H9 (cell line): Measurements from ENCODE around the gene MCFD2. TPM values are rescaled to one million over a fixed set of nuclear protein-coding genes. Genes with fewer than 3 reads are reported as not detected.

Experiments used
- DNase-seq: peaks from one replicate; pipeline ENCODE4 v3.0.0-alpha.2; 2017
- H2AFZ ChIP-seq: one replicate; pipeline ENCODE4 v1.6.1; 2013; ENCODE audit warnings: mild to moderate bottlenecking, low read length, control low read depth, moderate library complexity
- H2AK5ac ChIP-seq: 2 replicates; pipeline ENCODE4 v1.6.1; 2013; ENCODE audit warnings: low read length, control low read depth, mixed read lengths; ENCODE audit not compliant: insufficient read length
- H2BK120ac ChIP-seq: one replicate; pipeline ENCODE4 v1.6.1; 2013; ENCODE audit warnings: low read depth, mild to moderate bottlenecking, low read length, control low read depth, inconsistent platforms; ENCODE audit not compliant: poor library complexity, severe bottlenecking
- H2BK12ac ChIP-seq: 2 replicates; pipeline ENCODE4 v1.6.1; 2013; ENCODE audit warnings: low read length, control low read depth, mixed read lengths, low read depth; ENCODE audit not compliant: insufficient read length
- H2BK15ac ChIP-seq: 2 replicates; pipeline ENCODE4 v1.6.1; 2013; ENCODE audit warnings: low read depth, low read length, control low read depth
- H2BK20ac ChIP-seq: one replicate; pipeline ENCODE4 v1.6.1; 2013; ENCODE audit warnings: low read depth, mild to moderate bottlenecking, low read length, control low read depth, inconsistent platforms; ENCODE audit not compliant: poor library complexity, severe bottlenecking
- H2BK5ac ChIP-seq: 2 replicates; pipeline ENCODE4 v1.6.1; 2013; ENCODE audit warnings: low read length, control low read depth, mixed read lengths; ENCODE audit not compliant: insufficient read length
- H3K14ac ChIP-seq: 2 replicates; pipeline ENCODE4 v1.6.1; 2013; ENCODE audit warnings: low read length, control low read depth; ENCODE audit not compliant: insufficient read depth
- H3K18ac ChIP-seq: 2 replicates; pipeline ENCODE4 v1.6.1; 2013; ENCODE audit warnings: low read depth, mild to moderate bottlenecking, mixed read lengths, low read length, control low read depth; ENCODE audit not compliant: insufficient read length
- H3K23ac ChIP-seq: 2 replicates; pipeline ENCODE4 v1.6.1; 2013; ENCODE audit warnings: low read length, control low read depth, mixed read lengths, low read depth; ENCODE audit not compliant: insufficient read length
- H3K23me2 ChIP-seq: 2 replicates; pipeline ENCODE4 v1.6.1; 2013; ENCODE audit warnings: low read depth, mild to moderate bottlenecking, mixed read lengths, low read length, control low read depth; ENCODE audit not compliant: insufficient read length, poor library complexity, severe bottlenecking
- H3K27ac ChIP-seq: 2 replicates; pipeline ENCODE4 v1.5.1; 2013; ENCODE audit warnings: low read length, control low read depth, mixed read lengths, low read depth; ENCODE audit not compliant: insufficient read length
- H3K27me3 ChIP-seq: 2 replicates; pipeline ENCODE4 v1.6.1; 2013; ENCODE audit warnings: low read length, control low read depth, inconsistent platforms; ENCODE audit not compliant: insufficient read depth
- H3K4ac ChIP-seq: 2 replicates; pipeline ENCODE4 v1.6.1; 2013; ENCODE audit warnings: low read depth, mild to moderate bottlenecking, control low read depth, inconsistent platforms, low read length, moderate library complexity
- H3K4me1 ChIP-seq: 2 replicates; pipeline ENCODE4 v1.6.1; 2013; ENCODE audit warnings: low read length, control low read depth, inconsistent platforms; ENCODE audit not compliant: insufficient read depth
- H3K4me2 ChIP-seq: 2 replicates; pipeline ENCODE4 v1.6.1; 2013; ENCODE audit warnings: low read length, control low read depth, mixed read lengths; ENCODE audit not compliant: insufficient read length, insufficient read depth
- H3K56ac ChIP-seq: 2 replicates; pipeline ENCODE4 v1.6.1; 2013; ENCODE audit warnings: low read depth, mild to moderate bottlenecking, mixed read lengths, low read length, control low read depth; ENCODE audit not compliant: insufficient read length
- H3K79me1 ChIP-seq: 2 replicates; pipeline ENCODE4 v1.6.1; 2013; ENCODE audit warnings: low read depth, mild to moderate bottlenecking, moderate library complexity, low read length, control low read depth, inconsistent platforms; ENCODE audit not compliant: insufficient read depth, poor library complexity, severe bottlenecking
- H3K79me2 ChIP-seq: 2 replicates; pipeline ENCODE4 v1.6.1; 2013; ENCODE audit warnings: low read length, control low read depth, inconsistent platforms; ENCODE audit not compliant: insufficient read depth
- H3K9ac ChIP-seq: 2 replicates; pipeline ENCODE4 v1.6.1; 2013; ENCODE audit warnings: low read length, control low read depth, mixed read lengths; ENCODE audit not compliant: insufficient read length; ENCODE audit errors: extremely low read depth
- H3K9me3 ChIP-seq: one replicate; pipeline ENCODE4 v1.6.1; 2013; ENCODE audit warnings: low read depth, low read length, inconsistent platforms; ENCODE audit not compliant: control insufficient read depth
- H3T11ph ChIP-seq: one replicate; pipeline ENCODE4 v1.6.1; 2013; ENCODE audit warnings: mild to moderate bottlenecking, low read length, control low read depth, inconsistent platforms
- H4K20me1 ChIP-seq: one replicate; pipeline ENCODE4 v1.6.1; 2013; ENCODE audit not compliant: control insufficient read depth, insufficient read length, insufficient read depth
- H4K5ac ChIP-seq: 2 replicates; pipeline ENCODE4 v1.6.1; 2013; ENCODE audit warnings: low read depth, mild to moderate bottlenecking, mixed read lengths, low read length, control low read depth; ENCODE audit not compliant: insufficient read length
- H4K8ac ChIP-seq: replicated peaks from 2 replicates; pipeline ENCODE4 v1.6.1; 2013; ENCODE audit warnings: low read length, control low read depth, mixed read lengths, low read depth; ENCODE audit not compliant: insufficient read length
- H4K91ac ChIP-seq: 2 replicates; pipeline ENCODE4 v1.6.1; 2013; ENCODE audit warnings: low read depth, mild to moderate bottlenecking, moderate library complexity, mixed read lengths, low read length, control low read depth; ENCODE audit not compliant: insufficient read length
- H3K27ac Mint-ChIP-seq, 3 experiments: 2 replicates in 2 of 3; 3 replicates in 1 of 3; pipeline ENCODE4 v1.8.0; 2020 to 2021; ENCODE audit warnings: mixed read lengths in 3 of 3, mild to moderate bottlenecking in 1 of 3, moderate library complexity in 1 of 3
- H3K27me3 Mint-ChIP-seq: 2 replicates; pipeline ENCODE4 v1.8.0; 2021; ENCODE audit warnings: low read depth, mild to moderate bottlenecking, moderate library complexity, mixed read lengths
- H3K36me3 Mint-ChIP-seq, 3 experiments: 2 replicates in 2 of 3; 3 replicates in 1 of 3; pipeline ENCODE4 v1.8.0; 2020 to 2021; ENCODE audit warnings: low read depth in 3 of 3, mixed read lengths in 3 of 3; ENCODE audit not compliant: insufficient read depth in 1 of 3
- H3K4me1 Mint-ChIP-seq, 2 experiments: 2 replicates each; pipeline ENCODE4 v1.8.0; 2020; ENCODE audit warnings: mixed read lengths in 2 of 2
- H3K4me3 Mint-ChIP-seq, 2 experiments: 2 replicates in 1 of 2; 3 replicates in 1 of 2; pipeline ENCODE4 v1.8.0; 2020 to 2021; ENCODE audit warnings: mild to moderate bottlenecking in 2 of 2, mixed read lengths in 2 of 2, moderate library complexity in 1 of 2
- H3K9me3 Mint-ChIP-seq, 2 experiments: 2 replicates in 1 of 2; 3 replicates in 1 of 2; pipeline ENCODE4 v1.8.0; 2020; ENCODE audit warnings: mild to moderate bottlenecking in 2 of 2, mixed read lengths in 2 of 2, moderate library complexity in 1 of 2
- WGBS: extraction: QIAGEN DNeasy Blood & Tissue Kit; methylation state at CpG from one replicate; pipeline ENCODE4 v1.1.7; 2013; ENCODE audit warnings: missing lambda C conversion rate, low lambda C conversion rate, mixed read lengths; ENCODE audit not compliant: insufficient read length; ENCODE audit errors: extremely low coverage; 5-methylcytosine and 5-hydroxymethylcytosine counted together
- total RNA-seq: library from RNA; stranded (reverse); gene quantifications from 2 replicates; pipeline ENCODE4 v1.2.1, GENCODE V29; 2021
- TF ChIP-seq, protein P1 (sequence below): fragments of 200-600 bp; sonication (generic); conservative IDR thresholded peaks from 3 replicates; pipeline ENCODE4 v1.8.0; 2021; ENCODE audit warnings: antibody characterized with exemption, mild to moderate bottlenecking

MCFD2 gene
- total RNA-seq, 1 experiment from 2014 or later = 64.6 TPM

DNA sequence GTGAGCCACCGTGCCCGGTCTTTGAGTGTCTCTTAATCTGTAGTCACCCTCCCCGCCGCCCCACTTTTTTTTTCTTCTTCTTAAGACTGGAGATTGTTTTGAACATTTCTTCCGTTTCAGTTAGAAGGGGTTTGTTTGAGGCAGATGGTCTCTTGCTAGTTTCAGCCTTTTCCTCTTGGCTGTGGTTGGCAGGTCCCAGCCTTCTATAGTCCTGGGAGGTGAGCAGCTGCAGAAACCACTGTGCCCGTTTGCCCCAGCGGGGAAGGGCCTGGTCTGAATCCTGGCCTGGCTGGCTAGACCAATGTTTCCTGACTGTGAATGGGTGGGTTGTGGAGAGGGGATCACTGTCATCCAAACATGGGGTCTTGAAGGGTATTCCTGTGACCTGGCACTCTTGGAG lies 30.1 kb upstream of the MCFD2 start:
- Histone ChIP-seq H2BK120ac (no peak overlapping the region), H2AFZ (no peak overlapping the region), H3K79me1 (no peaks in the 10 kb centered on the region), H3K79me2 (no peaks in the 10 kb centered on the region), H2BK12ac (no peak overlapping the region), H3K14ac (no peak overlapping the region; the same call in 1 of the 2 replicates), H4K20me1 (no peaks in the 10 kb centered on the region), H2AK5ac (no peak overlapping the region), H4K91ac (no peak overlapping the region), H3K23ac (no peak overlapping the region), H3K4me1 (no peaks in the 10 kb centered on the region), H3K4me2 (no peak overlapping the region), H4K5ac (no peak overlapping the region), H3K4ac (no peak overlapping the region), H4K8ac (no peak overlapping the region), H3K9ac (no peak overlapping the region), H2BK20ac (no peak overlapping the region), H3K9me3 (no peaks in the 10 kb centered on the region), H3K18ac (no peak overlapping the region), H2BK5ac (no peak overlapping the region), H3K23me2 (peaks cover 11% of the 10 kb centered on the region), H3K56ac (no peak overlapping the region), H3K27me3 (no peaks in the 10 kb centered on the region; the same call in 1 of the 2 replicates), H2BK15ac (no peak overlapping the region), H3T11ph (no peak overlapping the region), H3K27ac (no peak overlapping the region)
- Mint-ChIP-seq H3K9me3 (no peaks in the 10 kb centered on the region; a peak in 1 of 5 replicates), H3K27ac (no peak overlapping the region), H3K36me3 (no peaks in the 10 kb centered on the region; a peak in 1 of 7 replicates), H3K4me1 (peaks cover 21 to 31% of the 10 kb centered on the region in 2 experiments), H3K27me3 (peaks cover 18% of the 10 kb centered on the region), H3K4me3 (no peak overlapping the region)
- TF ChIP-seq, protein P1, sequence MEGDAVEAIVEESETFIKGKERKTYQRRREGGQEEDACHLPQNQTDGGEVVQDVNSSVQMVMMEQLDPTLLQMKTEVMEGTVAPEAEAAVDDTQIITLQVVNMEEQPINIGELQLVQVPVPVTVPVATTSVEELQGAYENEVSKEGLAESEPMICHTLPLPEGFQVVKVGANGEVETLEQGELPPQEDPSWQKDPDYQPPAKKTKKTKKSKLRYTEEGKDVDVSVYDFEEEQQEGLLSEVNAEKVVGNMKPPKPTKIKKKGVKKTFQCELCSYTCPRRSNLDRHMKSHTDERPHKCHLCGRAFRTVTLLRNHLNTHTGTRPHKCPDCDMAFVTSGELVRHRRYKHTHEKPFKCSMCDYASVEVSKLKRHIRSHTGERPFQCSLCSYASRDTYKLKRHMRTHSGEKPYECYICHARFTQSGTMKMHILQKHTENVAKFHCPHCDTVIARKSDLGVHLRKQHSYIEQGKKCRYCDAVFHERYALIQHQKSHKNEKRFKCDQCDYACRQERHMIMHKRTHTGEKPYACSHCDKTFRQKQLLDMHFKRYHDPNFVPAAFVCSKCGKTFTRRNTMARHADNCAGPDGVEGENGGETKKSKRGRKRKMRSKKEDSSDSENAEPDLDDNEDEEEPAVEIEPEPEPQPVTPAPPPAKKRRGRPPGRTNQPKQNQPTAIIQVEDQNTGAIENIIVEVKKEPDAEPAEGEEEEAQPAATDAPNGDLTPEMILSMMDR = no peak
- no CpG with 5 or more reads among the region's 7 CpGs for WGBS
- DNase-seq = no peak
